Uterus (tissue), 4 donors: ENCODE data around the gene DYNC1LI1. TPM values are rescaled to one million over a fixed set of nuclear protein-coding genes. Genes with fewer than 3 reads are reported as not detected.

Source experiments
- DNase-seq, 2 donors: peaks; one replicate each; pipeline ENCODE4 v3.0.0-alpha.2; 2019 to 2020
- H3K27ac ChIP-seq, 2 donors: fragments of 200-600 bp; sonication (generic); 1 replicate in 1 of 2; 2 replicates in 1 of 2; pipeline ENCODE4 v1.5.1; 2016 to 2018
- H3K27me3 ChIP-seq, 2 donors: fragments of 200-600 bp; sonication (generic); one replicate each; pipeline ENCODE4 v1.5.1; 2018 to 2019; ENCODE audit warnings: control low read depth in 1 of 2
- H3K36me3 ChIP-seq, 2 donors: fragments of 200-600 bp; sonication (generic); one replicate each; pipeline ENCODE4 v1.5.1; 2019; ENCODE audit warnings: control low read depth in 1 of 2
- H3K4me1 ChIP-seq, 2 donors: fragments of 200-600 bp; sonication (generic); one replicate each; pipeline ENCODE4 v1.5.1; 2018 to 2019; ENCODE audit warnings: control low read depth in 1 of 2
- H3K4me3 ChIP-seq, 2 donors: fragments of 200-600 bp; sonication (generic); 1 replicate in 1 of 2; 2 replicates in 1 of 2; pipeline ENCODE4 v1.5.1; 2018 to 2019; ENCODE audit warnings: mild to moderate bottlenecking in 1 of 2
- H3K9me3 ChIP-seq, 2 donors: fragments of 200-600 bp; sonication (generic); one replicate each; pipeline ENCODE4 v1.5.1; 2019; ENCODE audit warnings: control low read depth in 1 of 2
- CTCF ChIP-seq, 4 experiments: fragments of 200-600 bp in 2 of 4; fragments of 450-650 bp in 2 of 4; sonication (generic) in 2 of 4; IDR thresholded peaks; one replicate each; pipeline ENCODE4 v1.5.1; 2016 to 2019; ENCODE audit warnings: antibody characterized with exemption in 4 of 4, mild to moderate bottlenecking in 2 of 4, moderate library complexity in 1 of 4
- POLR2A ChIP-seq, 2 donors: fragments of 450-650 bp; IDR thresholded peaks; one replicate each; pipeline ENCODE4 v1.6.1; 2016; ENCODE audit warnings: antibody characterized with exemption in 2 of 2, mild to moderate bottlenecking in 1 of 2, moderate library complexity in 1 of 2
- intact Hi-C: fragments of 100-400 bp; cut with DNase I; formaldehyde crosslinking; loops from one replicate; pipeline ENCODE4 v1.15.1; 2023; ENCODE audit warnings: low total_unique reads
- total RNA-seq, 4 donors: library from RNA; depleted of rRNA in 3 of 4; stranded (reverse); fragments of >200 nt in 3 of 4; gene quantifications; one replicate each; pipeline versions ENCODE4 v1.1.0 to v1.2.4, GENCODE V29; 2014 to 2023
- donor health status: DM: yes; HTN: yes; CAD: no.

Gene DYNC1LI1
- total RNA-seq, 4 donors from 2014 or later, result 9.5 to 65.9 (median 41.0) TPM

- H3K4me3 ChIP-seq, result peak overlapping the region in 1 of 2 donors; percentile 71
- no peaks in the 10 kb centered on the region for H3K9me3 ChIP-seq
- TF ChIP-seq CTCF (IDR thresholded peaks at IDR 0.05), result no peak
- TF ChIP-seq POLR2A (IDR thresholded peaks at IDR 0.05), result no peak
- no peaks in the 10 kb centered on the region for H3K36me3 ChIP-seq
- no peak for DNase-seq
- peak overlapping the region in 1 of 2 donors; percentile 93 for H3K27ac ChIP-seq
- intact Hi-C loops, result loop anchor here (10.0 kb wide), 1 partner anchor 164 kb away; no protein-coding TSS in a partner anchor
- no peaks in the 10 kb centered on the region for H3K4me1 ChIP-seq
- H3K27me3 ChIP-seq, result no peaks in the 10 kb centered on the region
These were observed 69.5 kb downstream of the DYNC1LI1 start for GRCh38 chr3:32500880-32501782.

- Histone ChIP-seq H3K27me3 (no peaks in the 10 kb centered on the region), H3K4me1 (no peaks in the 10 kb centered on the region), H3K4me3 (no peak overlapping the region), H3K36me3 (no peaks in the 10 kb centered on the region), H3K27ac (no peak overlapping the region), H3K9me3 (no peaks in the 10 kb centered on the region)
- TF ChIP-seq POLR2A (IDR thresholded peaks at IDR 0.05), result no peak
- TF ChIP-seq CTCF (IDR thresholded peaks at IDR 0.05), result no peak
- no peak for DNase-seq
- intact Hi-C loops, result loop anchor here (10.0 kb wide), 1 partner anchor 165 kb away; no protein-coding TSS in a partner anchor
These were observed 70.4 kb downstream of the DYNC1LI1 start for GRCh38 chr3:32500231-32500630.

- H3K27ac ChIP-seq, result no peak overlapping the region
- H3K4me1 ChIP-seq, result no peaks in the 10 kb centered on the region
- TF ChIP-seq CTCF (IDR thresholded peaks at IDR 0.05), result no peak
- no peak for TF ChIP-seq POLR2A (IDR thresholded peaks at IDR 0.05)
These were observed 71.1 kb downstream of the DYNC1LI1 start for GRCh38 chr3:32499585-32499984.

GRCh38 chr3:32498992-32499391, 71.7 kb downstream of the DYNC1LI1 start:
- no peaks in the 10 kb centered on the region for H3K27me3 ChIP-seq
- H3K9me3 ChIP-seq, result no peaks in the 10 kb centered on the region
- DNase-seq, result no peak
- TF ChIP-seq CTCF (IDR thresholded peaks at IDR 0.05), result no peak
- no peak for TF ChIP-seq POLR2A (IDR thresholded peaks at IDR 0.05)
- no peaks in the 10 kb centered on the region for H3K36me3 ChIP-seq
- intact Hi-C loops, result no loop called here
- H3K4me3 ChIP-seq, result no peak overlapping the region
- H3K27ac ChIP-seq, result no peak overlapping the region
- no peaks in the 10 kb centered on the region for H3K4me1 ChIP-seq

More at GRCh38 chr3:32499585-32499984, 71.1 kb downstream of the DYNC1LI1 start:
- no peaks in the 10 kb centered on the region for H3K27me3 ChIP-seq
- H3K36me3 ChIP-seq, result no peaks in the 10 kb centered on the region
- H3K4me3 ChIP-seq, result no peak overlapping the region
- DNase-seq, result no peak
- intact Hi-C loops, result no loop called here
- no peaks in the 10 kb centered on the region for H3K9me3 ChIP-seq

- H3K9me3 ChIP-seq, result no peaks in the 10 kb centered on the region
- no peak overlapping the region for H3K27ac ChIP-seq
- H3K27me3 ChIP-seq, result no peaks in the 10 kb centered on the region
- H3K4me1 ChIP-seq, result peaks cover 0 to 6% of the 10 kb centered on the region in 2 donors
- no peak for TF ChIP-seq CTCF (IDR thresholded peaks at IDR 0.05)
- no peak for TF ChIP-seq POLR2A (IDR thresholded peaks at IDR 0.05)
- no peak for DNase-seq
- intact Hi-C loops, result no loop called here
- no peak overlapping the region for H3K4me3 ChIP-seq
- no peaks in the 10 kb centered on the region for H3K36me3 ChIP-seq
These were observed 72.4 kb downstream of the DYNC1LI1 start for GRCh38 chr3:32498252-32498651.
